HG02973 (cell line): ENCODE measurements around the gene MLN.
A peak's percentile ranks its signal among the peaks of the same experiment; 100 is the strongest.

Experiments
- ATAC-seq: cut with Tn5 transposase; IDR thresholded peaks from one replicate; pipeline ENCODE4 v1.9.1; 2021; ENCODE audit warnings: moderate library complexity; ENCODE audit not compliant: unreplicated experiment

MLN gene

GRCh38 chr6:33803571-33804053, at the start of gene MLN:
MLN (minus strand) TSS chr6:33804003; CDS start chr6:33801163, 2,840 bp downstream.
- no peak for ATAC-seq

- ATAC-seq = no peak
These were observed 49.2 kb upstream of the MLN start for GRCh38 chr6:33853026-33853425.

- no peak for ATAC-seq
These were observed 48.2 kb upstream of the MLN start for GRCh38 chr6:33851959-33852358.

GRCh38 chr6:33850869-33851541, 47.2 kb upstream of the MLN start:
- no peak for ATAC-seq

- no peak for ATAC-seq
These were observed 46.5 kb upstream of the MLN start for GRCh38 chr6:33850296-33850695.

- no peak for ATAC-seq
These were observed 45.8 kb upstream of the MLN start for GRCh38 chr6:33849500-33850075.

- no peak for ATAC-seq
These were observed 44.7 kb upstream of the MLN start for GRCh38 chr6:33848484-33848883.

GRCh38 chr6:33847867-33848266, 44.1 kb upstream of the MLN start:
- ATAC-seq = no peak

- ATAC-seq = no peak
These were observed 43.3 kb upstream of the MLN start for GRCh38 chr6:33847078-33847477.

GRCh38 chr6:33846226-33846625, 42.4 kb upstream of the MLN start:
- no peak for ATAC-seq

- no peak for ATAC-seq
These were observed 41.4 kb upstream of the MLN start for GRCh38 chr6:33845031-33845745.

- ATAC-seq = no peak
These were observed 39.6 kb upstream of the MLN start for GRCh38 chr6:33843131-33844121.

- ATAC-seq = no peak
These were observed 38.1 kb upstream of the MLN start for GRCh38 chr6:33841868-33842267.

GRCh38 chr6:33841070-33841469, 37.3 kb upstream of the MLN start:
- ATAC-seq = no peak

- peak; percentile 51 for ATAC-seq
These were observed 36.5 kb upstream of the MLN start for GRCh38 chr6:33840048-33840926.

- ATAC-seq = no peak
These were observed 35.7 kb upstream of the MLN start for GRCh38 chr6:33839399-33840047.

- no peak for ATAC-seq
These were observed 35.2 kb upstream of the MLN start for GRCh38 chr6:33838983-33839382.

GRCh38 chr6:33837971-33838665, 34.3 kb upstream of the MLN start:
- ATAC-seq = no peak
